ENCODE measurements around the gene MYOM3.

MYOM3 gene

GRCh38 chr1:24113641-24114033, 1.7 kb upstream of the MYOM3 start:
- DNase-seq: no peak

GRCh38 chr1:24111262-24111995, 506 bp downstream of the MYOM3 start:
- DNase-seq: no peak

GRCh38 chr1:24110642-24111261, 1.2 kb downstream of the MYOM3 start:
- no peak for DNase-seq

- DNase-seq: no peak
These were observed 2.1 kb downstream of the MYOM3 start for GRCh38 chr1:24109686-24110475.

- no peak for DNase-seq
These were observed 2.8 kb downstream of the MYOM3 start for GRCh38 chr1:24109166-24109483.

- DNase-seq: no peak
These were observed 3.4 kb downstream of the MYOM3 start for GRCh38 chr1:24108334-24109165.

GRCh38 chr1:24107462-24108138, 4.3 kb downstream of the MYOM3 start:
- DNase-seq: no peak

- no peak for DNase-seq
These were observed 6.4 kb downstream of the MYOM3 start for GRCh38 chr1:24105368-24106160.

GRCh38 chr1:24104854-24105253, 7.1 kb downstream of the MYOM3 start:
- no peak for DNase-seq

- DNase-seq: no peak
These were observed 8.1 kb downstream of the MYOM3 start for GRCh38 chr1:24103879-24104278.

- DNase-seq: no peak
These were observed 8.5 kb downstream of the MYOM3 start for GRCh38 chr1:24103408-24103807.

GRCh38 chr1:24102961-24103360, 9.0 kb downstream of the MYOM3 start:
- no peak for DNase-seq

- no peak for DNase-seq
These were observed 9.9 kb downstream of the MYOM3 start for GRCh38 chr1:24101796-24102586.

GRCh38 chr1:24100945-24101737, 10.8 kb downstream of the MYOM3 start:
- no peak for DNase-seq

- no peak for DNase-seq
These were observed 12.8 kb downstream of the MYOM3 start for GRCh38 chr1:24098943-24099638.

GRCh38 chr1:24098102-24098501, 13.8 kb downstream of the MYOM3 start:
- DNase-seq: no peak

GRCh38 chr1:24097663-24098062, 14.3 kb downstream of the MYOM3 start:
- DNase-seq: no peak

- no peak for DNase-seq
These were observed 15.2 kb downstream of the MYOM3 start for GRCh38 chr1:24096739-24097103.

- DNase-seq: no peak
These were observed 15.8 kb downstream of the MYOM3 start for GRCh38 chr1:24096009-24096738.

Data from T-helper 9 cell (primary cell).